ENCODE results near the gene PTPRD. TPM values are rescaled to one million over a fixed set of nuclear protein-coding genes. Genes with fewer than 3 reads are reported as not detected.

Gene PTPRD
- total and polyA plus RNA-seq, 2 donors (not counting 1 experiment from before 2014, with no cell fraction given): not detected

GRCh38 chr9:10095208-10095607 lies 517.6 kb downstream of the PTPRD start:
- Histone ChIP-seq H3K27me3 (replicated peaks in 1 of 4; ENCODE audit: control extremely low read depth in 1 of 4, control insufficient read depth in 3 of 4, insufficient read depth in 4 of 4, low read length in 3 of 4) (no peaks in the 10 kb centered on the region), H3K4me3 (ENCODE audit: control extremely low read depth in 1 of 5, extremely low read depth in 1 of 5, insufficient read depth in 1 of 5, low read depth in 2 of 5, low read length in 4 of 5) (no peak overlapping the region), H3K9ac (ENCODE audit: low read length) (no peak overlapping the region), H3K36me3 (replicated peaks in 1 of 2; ENCODE audit: control extremely low read depth in 1 of 2, control insufficient read depth in 1 of 2, extremely low read depth in 1 of 2, insufficient read depth in 2 of 2, low read length in 1 of 2) (no peaks in the 10 kb centered on the region), H2AFZ (ENCODE audit: insufficient read depth, low read depth, low read length, poor library complexity, severe bottlenecking) (no peak overlapping the region), H3K9me3 (ENCODE audit: control extremely low read depth in 1 of 3, control insufficient read depth in 2 of 3, insufficient read depth in 1 of 3, low read length in 2 of 3) (no peaks in the 10 kb centered on the region), H4K20me1 (ENCODE audit: control insufficient read depth, insufficient read depth, low read length, poor library complexity, severe bottlenecking) (no peaks in the 10 kb centered on the region), H3K79me2 (ENCODE audit: control insufficient read depth, insufficient read depth, low read length) (no peaks in the 10 kb centered on the region), H3K27ac (ENCODE audit: low read length in 2 of 2) (no peak overlapping the region), H3K4me1 (ENCODE audit: control insufficient read depth in 2 of 2, insufficient read depth in 2 of 2, low read length in 2 of 2) (no peaks in the 10 kb centered on the region), H3K4me2 (replicated peaks; ENCODE audit: low read depth, low read length, poor library complexity, severe bottlenecking) (no peak overlapping the region)
- Mint-ChIP-seq H3K27ac (no peak overlapping the region), H3K4me1 (no peaks in the 10 kb centered on the region), H3K27me3 (no peaks in the 10 kb centered on the region), H3K4me3 (no peak overlapping the region), H3K9me3 (ENCODE audit: insufficient read depth) (no peaks in the 10 kb centered on the region)
- intact Hi-C loops (cut with micrococcal nuclease): no loop called here
- POLR2A ChIA-PET: no interaction called here
- ATAC-seq (ENCODE audit: low read depth) (no peak), DNase-seq (no peak)
- CTCF ChIA-PET: no interaction called here
- no CpG with 5 or more reads among the region's 1 CpG for WGBS (ENCODE audit: insufficient coverage)
- TF ChIP-seq EZH2 (IDR thresholded peaks at IDR 0.05; ENCODE audit: borderline replicate concordance, insufficient read depth, low read depth, low read length, poor library complexity, severe bottlenecking) (no peak), CTCF (IDR thresholded peaks at IDR 0.05) (no peak)

GRCh38 chr9:10094563-10094962 lies 518.2 kb downstream of the PTPRD start:
- Histone ChIP-seq H3K36me3 (replicated peaks in 1 of 2; ENCODE audit: control extremely low read depth in 1 of 2, control insufficient read depth in 1 of 2, extremely low read depth in 1 of 2, insufficient read depth in 2 of 2, low read length in 1 of 2) (no peaks in the 10 kb centered on the region), H3K79me2 (ENCODE audit: control insufficient read depth, insufficient read depth, low read length) (no peaks in the 10 kb centered on the region), H3K4me1 (ENCODE audit: control insufficient read depth in 2 of 2, insufficient read depth in 2 of 2, low read length in 2 of 2) (no peaks in the 10 kb centered on the region), H3K9ac (ENCODE audit: low read length) (no peak overlapping the region), H3K4me2 (replicated peaks; ENCODE audit: low read depth, low read length, poor library complexity, severe bottlenecking) (no peak overlapping the region), H2AFZ (ENCODE audit: insufficient read depth, low read depth, low read length, poor library complexity, severe bottlenecking) (no peak overlapping the region), H3K27ac (ENCODE audit: low read length in 2 of 2) (no peak overlapping the region), H3K27me3 (replicated peaks in 1 of 4; ENCODE audit: control extremely low read depth in 1 of 4, control insufficient read depth in 3 of 4, insufficient read depth in 4 of 4, low read length in 3 of 4) (no peaks in the 10 kb centered on the region), H3K4me3 (ENCODE audit: control extremely low read depth in 1 of 5, extremely low read depth in 1 of 5, insufficient read depth in 1 of 5, low read depth in 2 of 5, low read length in 4 of 5) (no peak overlapping the region), H3K9me3 (ENCODE audit: control extremely low read depth in 1 of 3, control insufficient read depth in 2 of 3, insufficient read depth in 1 of 3, low read length in 2 of 3) (no peaks in the 10 kb centered on the region), H4K20me1 (ENCODE audit: control insufficient read depth, insufficient read depth, low read length, poor library complexity, severe bottlenecking) (no peaks in the 10 kb centered on the region)
- DNase-seq (no peak), ATAC-seq (ENCODE audit: low read depth) (no peak)
- no peak for TF ChIP-seq CTCF (IDR thresholded peaks at IDR 0.05)
- no peak for TF ChIP-seq EZH2 (IDR thresholded peaks at IDR 0.05; ENCODE audit: borderline replicate concordance, insufficient read depth, low read depth, low read length, poor library complexity, severe bottlenecking)
- intact Hi-C loops (cut with micrococcal nuclease): no loop called here
- Mint-ChIP-seq H3K27me3 (no peaks in the 10 kb centered on the region), H3K9me3 (ENCODE audit: insufficient read depth) (no peaks in the 10 kb centered on the region), H3K4me1 (no peaks in the 10 kb centered on the region), H3K4me3 (no peak overlapping the region), H3K27ac (no peak overlapping the region)
- ChIA-PET CTCF (no interaction called here), POLR2A (no interaction called here)
- WGBS (ENCODE audit: insufficient coverage): no CpG with 5 or more reads among the region's 3 CpGs

Measured in B cell (primary cell).